Fibroblast of lung (primary cell): ENCODE results near the gene WHAMM.

Experiments
- EZH2 ChIP-seq: IDR thresholded peaks from 2 replicates; pipeline ENCODE4 v1.5.1; 2012; ENCODE audit warnings: low read length, control low read depth, mild to moderate bottlenecking; ENCODE audit errors: missing control alignments
- TF ChIP-seq, protein P1 (sequence below), 2 donors: IDR thresholded peaks in 1 of 2; conservative IDR thresholded peaks in 1 of 2; 1 replicate in 1 of 2; 2 replicates in 1 of 2; pipeline ENCODE4 v1.5.1; 2011 to 2012; ENCODE audit warnings: low read length in 2 of 2, control low read depth in 1 of 2, inconsistent platforms in 1 of 2, low read depth in 1 of 2, mild to moderate bottlenecking in 1 of 2

DNA sequence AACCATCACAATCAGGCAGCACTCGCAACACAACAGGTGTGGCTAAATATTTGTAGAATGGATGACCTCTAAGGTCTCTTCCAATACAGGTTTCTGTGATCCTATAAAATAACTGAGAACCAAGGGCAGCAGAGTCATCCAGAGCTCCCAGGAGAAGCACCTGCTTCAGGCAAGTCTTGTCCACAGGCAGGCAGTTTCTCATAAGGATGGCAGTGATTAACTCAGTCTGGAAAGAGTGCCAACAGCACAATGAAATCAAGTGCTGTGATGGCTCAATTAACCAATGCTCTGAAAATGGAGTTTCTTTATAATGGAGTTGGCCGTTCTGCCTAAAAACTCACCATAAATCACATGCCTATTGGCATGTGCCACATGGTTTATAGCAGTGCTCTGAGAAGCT is 72.3 kb downstream of the WHAMM start:
- TF ChIP-seq, protein P1, sequence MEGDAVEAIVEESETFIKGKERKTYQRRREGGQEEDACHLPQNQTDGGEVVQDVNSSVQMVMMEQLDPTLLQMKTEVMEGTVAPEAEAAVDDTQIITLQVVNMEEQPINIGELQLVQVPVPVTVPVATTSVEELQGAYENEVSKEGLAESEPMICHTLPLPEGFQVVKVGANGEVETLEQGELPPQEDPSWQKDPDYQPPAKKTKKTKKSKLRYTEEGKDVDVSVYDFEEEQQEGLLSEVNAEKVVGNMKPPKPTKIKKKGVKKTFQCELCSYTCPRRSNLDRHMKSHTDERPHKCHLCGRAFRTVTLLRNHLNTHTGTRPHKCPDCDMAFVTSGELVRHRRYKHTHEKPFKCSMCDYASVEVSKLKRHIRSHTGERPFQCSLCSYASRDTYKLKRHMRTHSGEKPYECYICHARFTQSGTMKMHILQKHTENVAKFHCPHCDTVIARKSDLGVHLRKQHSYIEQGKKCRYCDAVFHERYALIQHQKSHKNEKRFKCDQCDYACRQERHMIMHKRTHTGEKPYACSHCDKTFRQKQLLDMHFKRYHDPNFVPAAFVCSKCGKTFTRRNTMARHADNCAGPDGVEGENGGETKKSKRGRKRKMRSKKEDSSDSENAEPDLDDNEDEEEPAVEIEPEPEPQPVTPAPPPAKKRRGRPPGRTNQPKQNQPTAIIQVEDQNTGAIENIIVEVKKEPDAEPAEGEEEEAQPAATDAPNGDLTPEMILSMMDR (conservative IDR thresholded peaks at IDR 0.05 in 1 of 2, IDR thresholded peaks at IDR 0.05 in 1 of 2; ENCODE audit: low read depth in 1 of 2, low read length in 2 of 2) = no peak
- TF ChIP-seq EZH2 = no peak
